ENCODE measurements around the gene RNF166.

RNF166 gene

GRCh38 chr16:88747588-88748301 lies 41.5 kb upstream of the RNF166 start:
- TF ChIP-seq SIN3A (IDR thresholded peaks at IDR 0.05; ENCODE audit: borderline replicate concordance, insufficient read depth, low read length) (no peak), TAF1 (IDR thresholded peaks at IDR 0.05; ENCODE audit: borderline replicate concordance, insufficient read depth, low read length) (no peak), POLR2AphosphoS5 (IDR thresholded peaks at IDR 0.05; ENCODE audit: low read depth, low read length) (no peak), FOXP2 (optimal IDR thresholded peaks at IDR 0.05; ENCODE audit: borderline replicate concordance, extremely low read depth, extremely low read length, insufficient read depth) (no peak)
- TF ChIP-seq, protein P1, sequence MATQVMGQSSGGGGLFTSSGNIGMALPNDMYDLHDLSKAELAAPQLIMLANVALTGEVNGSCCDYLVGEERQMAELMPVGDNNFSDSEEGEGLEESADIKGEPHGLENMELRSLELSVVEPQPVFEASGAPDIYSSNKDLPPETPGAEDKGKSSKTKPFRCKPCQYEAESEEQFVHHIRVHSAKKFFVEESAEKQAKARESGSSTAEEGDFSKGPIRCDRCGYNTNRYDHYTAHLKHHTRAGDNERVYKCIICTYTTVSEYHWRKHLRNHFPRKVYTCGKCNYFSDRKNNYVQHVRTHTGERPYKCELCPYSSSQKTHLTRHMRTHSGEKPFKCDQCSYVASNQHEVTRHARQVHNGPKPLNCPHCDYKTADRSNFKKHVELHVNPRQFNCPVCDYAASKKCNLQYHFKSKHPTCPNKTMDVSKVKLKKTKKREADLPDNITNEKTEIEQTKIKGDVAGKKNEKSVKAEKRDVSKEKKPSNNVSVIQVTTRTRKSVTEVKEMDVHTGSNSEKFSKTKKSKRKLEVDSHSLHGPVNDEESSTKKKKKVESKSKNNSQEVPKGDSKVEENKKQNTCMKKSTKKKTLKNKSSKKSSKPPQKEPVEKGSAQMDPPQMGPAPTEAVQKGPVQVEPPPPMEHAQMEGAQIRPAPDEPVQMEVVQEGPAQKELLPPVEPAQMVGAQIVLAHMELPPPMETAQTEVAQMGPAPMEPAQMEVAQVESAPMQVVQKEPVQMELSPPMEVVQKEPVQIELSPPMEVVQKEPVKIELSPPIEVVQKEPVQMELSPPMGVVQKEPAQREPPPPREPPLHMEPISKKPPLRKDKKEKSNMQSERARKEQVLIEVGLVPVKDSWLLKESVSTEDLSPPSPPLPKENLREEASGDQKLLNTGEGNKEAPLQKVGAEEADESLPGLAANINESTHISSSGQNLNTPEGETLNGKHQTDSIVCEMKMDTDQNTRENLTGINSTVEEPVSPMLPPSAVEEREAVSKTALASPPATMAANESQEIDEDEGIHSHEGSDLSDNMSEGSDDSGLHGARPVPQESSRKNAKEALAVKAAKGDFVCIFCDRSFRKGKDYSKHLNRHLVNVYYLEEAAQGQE (IDR thresholded peaks at IDR 0.05; ENCODE audit: insufficient read depth in 1 of 2, low read depth in 2 of 2, low read length in 2 of 2) = no peak

DNA sequence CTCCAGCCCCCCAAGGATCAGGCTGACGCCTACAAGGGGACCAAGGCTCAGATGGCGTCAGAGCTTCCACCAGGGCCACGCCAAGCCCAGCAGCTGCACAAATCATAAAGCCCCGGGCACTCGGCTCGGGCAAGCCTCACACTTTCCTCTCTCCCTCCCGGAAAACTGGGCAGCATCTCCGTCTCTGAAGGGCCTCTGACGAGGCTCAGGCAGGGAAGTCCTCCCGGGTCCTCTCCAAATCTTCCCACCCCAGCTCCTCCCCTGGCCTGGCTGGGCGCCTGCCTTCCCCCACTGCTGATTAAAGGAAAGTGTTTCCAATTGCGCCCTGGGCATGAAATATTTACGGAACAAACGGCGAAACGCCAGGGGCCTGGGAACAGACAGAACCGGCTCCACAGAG lies 40.3 kb upstream of the RNF166 start:
- TF ChIP-seq FOXP2 (optimal IDR thresholded peaks at IDR 0.05; ENCODE audit: borderline replicate concordance, extremely low read depth, extremely low read length, insufficient read depth) = no peak
- TF ChIP-seq, protein P1 (IDR thresholded peaks at IDR 0.05; ENCODE audit: insufficient read depth in 1 of 2, low read depth in 2 of 2, low read length in 2 of 2) = no peak
- no peak for TF ChIP-seq SIN3A (IDR thresholded peaks at IDR 0.05; ENCODE audit: borderline replicate concordance, insufficient read depth, low read length)
- TF ChIP-seq POLR2AphosphoS5 (IDR thresholded peaks at IDR 0.05; ENCODE audit: low read depth, low read length) = no peak
- no peak for TF ChIP-seq TAF1 (IDR thresholded peaks at IDR 0.05; ENCODE audit: borderline replicate concordance, insufficient read depth, low read length)

GRCh38 chr16:88744577-88745521 lies 38.6 kb upstream of the RNF166 start:
- TF ChIP-seq, protein P1 (IDR thresholded peaks at IDR 0.05; ENCODE audit: insufficient read depth in 1 of 2, low read depth in 2 of 2, low read length in 2 of 2) = no peak
- TF ChIP-seq POLR2AphosphoS5 (IDR thresholded peaks at IDR 0.05; ENCODE audit: low read depth, low read length) = no peak
- no peak for TF ChIP-seq FOXP2 (optimal IDR thresholded peaks at IDR 0.05; ENCODE audit: borderline replicate concordance, extremely low read depth, extremely low read length, insufficient read depth)
- no peak for TF ChIP-seq SIN3A (IDR thresholded peaks at IDR 0.05; ENCODE audit: borderline replicate concordance, insufficient read depth, low read length)
- no peak for TF ChIP-seq TAF1 (IDR thresholded peaks at IDR 0.05; ENCODE audit: borderline replicate concordance, insufficient read depth, low read length)

- no peak for TF ChIP-seq TAF1 (IDR thresholded peaks at IDR 0.05; ENCODE audit: borderline replicate concordance, insufficient read depth, low read length)
- TF ChIP-seq SIN3A (IDR thresholded peaks at IDR 0.05; ENCODE audit: borderline replicate concordance, insufficient read depth, low read length) = no peak
- TF ChIP-seq, protein P1 (IDR thresholded peaks at IDR 0.05; ENCODE audit: insufficient read depth in 1 of 2, low read depth in 2 of 2, low read length in 2 of 2) = no peak
- no peak for TF ChIP-seq POLR2AphosphoS5 (IDR thresholded peaks at IDR 0.05; ENCODE audit: low read depth, low read length)
- TF ChIP-seq FOXP2 (optimal IDR thresholded peaks at IDR 0.05; ENCODE audit: borderline replicate concordance, extremely low read depth, extremely low read length, insufficient read depth) = no peak
These were observed 37.7 kb upstream of the RNF166 start for GRCh38 chr16:88743693-88744576.

All from PFSK-1 (cell line).